ENCODE results near the gene TPK1. TPM values are rescaled to one million over a fixed set of nuclear protein-coding genes. Genes with fewer than 3 reads are reported as not detected.
"Not testable (repeated sequence)": the region's sequence is repeated elsewhere in the genome, so short reads cannot be mapped to it uniquely, and the experiment has no call there.

Gene TPK1
- total RNA-seq, 1 donor from 2014 or later, result 2.2 TPM

DNA sequence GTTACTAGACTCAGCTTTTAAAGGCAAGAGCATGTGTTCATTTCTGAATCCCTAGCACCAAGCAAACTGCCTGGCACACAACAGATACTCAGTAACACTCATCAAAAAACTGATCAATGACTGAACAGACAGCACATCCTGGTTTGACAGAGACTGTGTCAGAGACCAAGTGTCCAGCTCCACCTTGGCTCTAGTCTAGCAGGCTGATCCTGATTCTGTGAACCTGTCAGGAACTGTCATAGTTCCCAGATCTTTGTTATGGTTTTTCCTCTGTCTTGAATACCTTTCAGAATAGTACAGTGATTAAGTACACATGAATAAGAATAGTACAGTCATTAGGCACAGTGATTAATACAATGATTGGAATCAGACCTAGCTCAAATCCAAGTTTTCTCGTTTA, 53.0 kb downstream of the TPK1 start:
- H3K9me3 ChIP-seq (ENCODE audit: insufficient read depth, low read depth, low read length), result no peaks in the 10 kb centered on the region
- H3K27me3 Mint-ChIP-seq (ENCODE audit: low read depth, unreplicated experiment), result no peaks in the 10 kb centered on the region
- H3K4me2 ChIP-seq (ENCODE audit: low read length), result no peak overlapping the region
- TF ChIP-seq, protein P1, sequence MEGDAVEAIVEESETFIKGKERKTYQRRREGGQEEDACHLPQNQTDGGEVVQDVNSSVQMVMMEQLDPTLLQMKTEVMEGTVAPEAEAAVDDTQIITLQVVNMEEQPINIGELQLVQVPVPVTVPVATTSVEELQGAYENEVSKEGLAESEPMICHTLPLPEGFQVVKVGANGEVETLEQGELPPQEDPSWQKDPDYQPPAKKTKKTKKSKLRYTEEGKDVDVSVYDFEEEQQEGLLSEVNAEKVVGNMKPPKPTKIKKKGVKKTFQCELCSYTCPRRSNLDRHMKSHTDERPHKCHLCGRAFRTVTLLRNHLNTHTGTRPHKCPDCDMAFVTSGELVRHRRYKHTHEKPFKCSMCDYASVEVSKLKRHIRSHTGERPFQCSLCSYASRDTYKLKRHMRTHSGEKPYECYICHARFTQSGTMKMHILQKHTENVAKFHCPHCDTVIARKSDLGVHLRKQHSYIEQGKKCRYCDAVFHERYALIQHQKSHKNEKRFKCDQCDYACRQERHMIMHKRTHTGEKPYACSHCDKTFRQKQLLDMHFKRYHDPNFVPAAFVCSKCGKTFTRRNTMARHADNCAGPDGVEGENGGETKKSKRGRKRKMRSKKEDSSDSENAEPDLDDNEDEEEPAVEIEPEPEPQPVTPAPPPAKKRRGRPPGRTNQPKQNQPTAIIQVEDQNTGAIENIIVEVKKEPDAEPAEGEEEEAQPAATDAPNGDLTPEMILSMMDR (IDR thresholded peaks at IDR 0.05; ENCODE audit: insufficient read depth, low read depth, low read length), result no peak
- no peak for TF ChIP-seq EZH2 (IDR thresholded peaks at IDR 0.05; ENCODE audit: insufficient read depth, low read length)
- no peaks in the 10 kb centered on the region for H3K4me1 ChIP-seq (ENCODE audit: insufficient read depth, low read length)
- no peaks in the 10 kb centered on the region for H3K4me1 Mint-ChIP-seq (ENCODE audit: low read depth, unreplicated experiment)
- H3K27ac ChIP-seq (ENCODE audit: low read depth, low read length), result no peak overlapping the region
- DNase-seq (ENCODE audit: low read depth) (no peak), FAIRE-seq (no peak)
- H3K4me3 ChIP-seq (ENCODE audit: insufficient read depth, low read depth, low read length), result no peak overlapping the region
- H4K20me1 ChIP-seq (ENCODE audit: insufficient read depth, low read length), result no peaks in the 10 kb centered on the region
- H3K9me3 Mint-ChIP-seq (ENCODE audit: unreplicated experiment), result peaks cover under 1% of the 10 kb centered on the region
- H2AFZ ChIP-seq (ENCODE audit: low read depth, low read length), result no peak overlapping the region
- H3K27ac Mint-ChIP-seq (ENCODE audit: unreplicated experiment), result no peak overlapping the region
- H3K79me2 ChIP-seq (ENCODE audit: insufficient read depth, low read length), result no peaks in the 10 kb centered on the region
- H3K27me3 ChIP-seq (ENCODE audit: insufficient read depth, low read length), result no peaks in the 10 kb centered on the region
- no peak overlapping the region for H3K4me3 Mint-ChIP-seq (ENCODE audit: unreplicated experiment)
- no peaks in the 10 kb centered on the region for H3K36me3 Mint-ChIP-seq (ENCODE audit: low read depth, unreplicated experiment)
- no peaks in the 10 kb centered on the region for H3K36me3 ChIP-seq (ENCODE audit: insufficient read depth, low read length)
- H3K9ac ChIP-seq (ENCODE audit: low read length), result no peak overlapping the region

GRCh38 chr7:144780071-144780608, 55.7 kb downstream of the TPK1 start:
- Mint-ChIP-seq H3K4me3 (ENCODE audit: unreplicated experiment) (no peak overlapping the region), H3K27ac (ENCODE audit: unreplicated experiment) (no peak overlapping the region), H3K27me3 (ENCODE audit: low read depth, unreplicated experiment) (no peaks in the 10 kb centered on the region), H3K4me1 (ENCODE audit: low read depth, unreplicated experiment) (no peaks in the 10 kb centered on the region), H3K9me3 (ENCODE audit: unreplicated experiment) (peaks cover 3% of the 10 kb centered on the region), H3K36me3 (ENCODE audit: low read depth, unreplicated experiment) (no peaks in the 10 kb centered on the region)
- Histone ChIP-seq H3K9ac (ENCODE audit: low read length) (no peak overlapping the region), H3K4me1 (ENCODE audit: insufficient read depth, low read length) (no peaks in the 10 kb centered on the region), H3K27me3 (ENCODE audit: insufficient read depth, low read length) (no peaks in the 10 kb centered on the region), H2AFZ (ENCODE audit: low read depth, low read length) (no peak overlapping the region), H3K4me3 (ENCODE audit: insufficient read depth, low read depth, low read length) (no peak overlapping the region), H4K20me1 (ENCODE audit: insufficient read depth, low read length) (no peaks in the 10 kb centered on the region), H3K27ac (ENCODE audit: low read depth, low read length) (no peak overlapping the region), H3K36me3 (ENCODE audit: insufficient read depth, low read length) (no peaks in the 10 kb centered on the region), H3K79me2 (ENCODE audit: insufficient read depth, low read length) (no peaks in the 10 kb centered on the region), H3K9me3 (ENCODE audit: insufficient read depth, low read depth, low read length) (no peaks in the 10 kb centered on the region), H3K4me2 (ENCODE audit: low read length) (no peak overlapping the region)
- no peak for DNase-seq (ENCODE audit: low read depth)
- TF ChIP-seq, protein P1 (IDR thresholded peaks at IDR 0.05; ENCODE audit: insufficient read depth, low read depth, low read length), result no peak
- no peak for FAIRE-seq

GRCh38 chr7:144777889-144778288, 58.0 kb downstream of the TPK1 start:
- not testable (repeated sequence) for H3K4me3 ChIP-seq (ENCODE audit: insufficient read depth, low read depth, low read length); H3K27ac Mint-ChIP-seq (ENCODE audit: unreplicated experiment); H3K9me3 Mint-ChIP-seq (ENCODE audit: unreplicated experiment); H3K27me3 ChIP-seq (ENCODE audit: insufficient read depth, low read length); H4K20me1 ChIP-seq (ENCODE audit: insufficient read depth, low read length); H3K4me1 ChIP-seq (ENCODE audit: insufficient read depth, low read length); H3K27ac ChIP-seq (ENCODE audit: low read depth, low read length); H2AFZ ChIP-seq (ENCODE audit: low read depth, low read length); H3K4me1 Mint-ChIP-seq (ENCODE audit: low read depth, unreplicated experiment); FAIRE-seq; H3K27me3 Mint-ChIP-seq (ENCODE audit: low read depth, unreplicated experiment); DNase-seq (ENCODE audit: low read depth); H3K4me2 ChIP-seq (ENCODE audit: low read length); H3K79me2 ChIP-seq (ENCODE audit: insufficient read depth, low read length); H3K36me3 Mint-ChIP-seq (ENCODE audit: low read depth, unreplicated experiment); H3K9me3 ChIP-seq (ENCODE audit: insufficient read depth, low read depth, low read length); H3K4me3 Mint-ChIP-seq (ENCODE audit: unreplicated experiment); H3K36me3 ChIP-seq (ENCODE audit: insufficient read depth, low read length); H3K9ac ChIP-seq (ENCODE audit: low read length)

Measured in astrocyte (in vitro differentiated cells and primary cell).